ENCODE data around the gene CH25H.

GRCh38 chr10:89156161-89156835 is 50.8 kb downstream of the CH25H start:
- TF ChIP-seq POLR2A (IDR thresholded peaks at IDR 0.05): no peak
- TF ChIP-seq, protein P1, sequence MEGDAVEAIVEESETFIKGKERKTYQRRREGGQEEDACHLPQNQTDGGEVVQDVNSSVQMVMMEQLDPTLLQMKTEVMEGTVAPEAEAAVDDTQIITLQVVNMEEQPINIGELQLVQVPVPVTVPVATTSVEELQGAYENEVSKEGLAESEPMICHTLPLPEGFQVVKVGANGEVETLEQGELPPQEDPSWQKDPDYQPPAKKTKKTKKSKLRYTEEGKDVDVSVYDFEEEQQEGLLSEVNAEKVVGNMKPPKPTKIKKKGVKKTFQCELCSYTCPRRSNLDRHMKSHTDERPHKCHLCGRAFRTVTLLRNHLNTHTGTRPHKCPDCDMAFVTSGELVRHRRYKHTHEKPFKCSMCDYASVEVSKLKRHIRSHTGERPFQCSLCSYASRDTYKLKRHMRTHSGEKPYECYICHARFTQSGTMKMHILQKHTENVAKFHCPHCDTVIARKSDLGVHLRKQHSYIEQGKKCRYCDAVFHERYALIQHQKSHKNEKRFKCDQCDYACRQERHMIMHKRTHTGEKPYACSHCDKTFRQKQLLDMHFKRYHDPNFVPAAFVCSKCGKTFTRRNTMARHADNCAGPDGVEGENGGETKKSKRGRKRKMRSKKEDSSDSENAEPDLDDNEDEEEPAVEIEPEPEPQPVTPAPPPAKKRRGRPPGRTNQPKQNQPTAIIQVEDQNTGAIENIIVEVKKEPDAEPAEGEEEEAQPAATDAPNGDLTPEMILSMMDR (IDR thresholded peaks at IDR 0.05): no peak
